OCI-LY1 (cell line): Measurements from ENCODE around the gene CDA.

Experiments used
- H2AFZ ChIP-seq: fragments of 200-600 bp; sonication (generic), shearing (Covaris generic); 2 replicates; pipeline ENCODE4 v1.6.0; 2014; ENCODE audit warnings: antibody characterized with exemption, mild to moderate bottlenecking, low read length
- H3F3A ChIP-seq: fragments of 200-600 bp; sonication (generic), shearing (Covaris generic); 2 replicates; pipeline ENCODE4 v1.6.0; 2014; ENCODE audit warnings: mild to moderate bottlenecking, antibody characterized with exemption, low read length, moderate library complexity; ENCODE audit not compliant: insufficient read depth
- H3K27ac ChIP-seq: fragments of 200-600 bp; sonication (generic); 2 replicates; pipeline ENCODE4 v1.5.1; 2014; ENCODE audit warnings: low read length, mixed run types, mild to moderate bottlenecking, low read depth; ENCODE audit not compliant: poor library complexity, severe bottlenecking
- H3K27me3 ChIP-seq: fragments of 200-600 bp; sonication (generic); 2 replicates; pipeline ENCODE4 v1.6.0; 2014; ENCODE audit warnings: antibody characterized with exemption, mild to moderate bottlenecking, low read length, moderate library complexity; ENCODE audit not compliant: insufficient read depth
- H3K36me3 ChIP-seq: fragments of 200-600 bp; sonication (generic); 2 replicates; pipeline ENCODE4 v1.6.1; 2014; ENCODE audit warnings: mild to moderate bottlenecking, antibody characterized with exemption, low read length, moderate library complexity, mixed read lengths; ENCODE audit not compliant: insufficient read depth
- H3K4me1 ChIP-seq: fragments of 200-600 bp; sonication (generic); 2 replicates; pipeline ENCODE4 v1.5.1; 2014; ENCODE audit warnings: mild to moderate bottlenecking, low read length, moderate library complexity; ENCODE audit not compliant: insufficient read depth, severe bottlenecking
- H3K4me2 ChIP-seq: fragments of 200-600 bp; sonication (generic), shearing (Covaris generic); 2 replicates; pipeline ENCODE4 v1.6.1; 2014; ENCODE audit warnings: low read length
- H3K4me3 ChIP-seq: fragments of 200-600 bp; sonication (generic); 2 replicates; pipeline ENCODE4 v1.5.1; 2014; ENCODE audit warnings: low read length, low read depth, mild to moderate bottlenecking, mixed read lengths; ENCODE audit not compliant: poor library complexity, severe bottlenecking
- H3K79me2 ChIP-seq: fragments of 200-600 bp; shearing (Covaris generic); 2 replicates; pipeline ENCODE4 v1.6.1; 2016; ENCODE audit warnings: mixed run types, low read length, mixed read lengths; ENCODE audit not compliant: insufficient read depth
- H3K9ac ChIP-seq: fragments of 200-600 bp; sonication (generic), shearing (Covaris generic); 2 replicates; pipeline ENCODE4 v1.6.1; 2014; ENCODE audit warnings: mild to moderate bottlenecking, low read length, mixed read lengths
- H3K9me2 ChIP-seq: fragments of 200-600 bp; sonication (generic), shearing (Covaris generic); 2 replicates; pipeline ENCODE4 v1.6.1; 2014; ENCODE audit warnings: low read depth, mild to moderate bottlenecking, low read length, mixed read lengths
- H3K9me3 ChIP-seq: fragments of 200-600 bp; shearing (Covaris generic); 2 replicates; pipeline ENCODE4 v1.6.1; 2014; ENCODE audit warnings: low read length, mixed read lengths
- H4K20me1 ChIP-seq: fragments of 200-600 bp; sonication (generic), shearing (Covaris generic); 2 replicates; pipeline ENCODE4 v1.6.0; 2016; ENCODE audit warnings: mild to moderate bottlenecking, low read length; ENCODE audit not compliant: insufficient read depth
- EZH2 ChIP-seq: fragments of 200-600 bp; sonication (generic), shearing (Covaris generic); IDR thresholded peaks from 2 replicates; pipeline ENCODE4 v1.8.0; 2017; ENCODE audit warnings: borderline replicate concordance, mixed run types, mild to moderate bottlenecking, antibody characterized with exemption, low read length, moderate library complexity, mixed read lengths
- TF ChIP-seq, protein P1 (sequence below): fragments of 200-600 bp; sonication (generic), shearing (Covaris generic); IDR thresholded peaks from 2 replicates; pipeline ENCODE4 v1.5.1; 2017; ENCODE audit warnings: mild to moderate bottlenecking, antibody characterized with exemption, low read length, moderate library complexity, mixed read lengths

CDA gene

DNA sequence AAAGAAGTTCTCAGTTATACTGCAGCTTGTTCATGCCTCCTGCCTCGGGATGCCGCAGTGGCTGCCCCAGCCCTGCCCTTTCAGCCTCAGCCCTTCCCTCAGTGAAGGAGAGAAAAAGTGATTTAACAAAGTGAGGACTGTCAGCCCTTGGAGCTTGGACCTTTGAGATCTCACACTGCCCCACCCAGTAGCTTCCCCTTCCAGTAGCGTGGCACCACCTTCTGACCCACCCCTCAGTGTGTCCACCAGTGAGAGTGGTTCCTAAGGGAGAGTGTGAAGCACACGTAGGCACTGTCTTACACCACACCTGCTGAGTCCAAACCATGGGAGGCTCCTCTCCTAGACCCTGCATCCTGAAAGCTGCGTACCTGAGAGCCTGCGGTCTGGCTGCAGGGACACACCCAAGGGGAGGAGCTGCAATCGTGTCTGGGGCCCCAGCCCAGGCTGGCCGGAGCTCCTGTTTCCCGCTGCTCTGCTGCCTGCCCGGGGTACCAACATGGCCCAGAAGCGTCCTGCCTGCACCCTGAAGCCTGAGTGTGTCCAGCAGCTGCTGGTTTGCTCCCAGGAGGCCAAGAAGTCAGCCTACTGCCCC is at the start of gene CDA:
TSS of gene CDA (plus strand) at position 464 of the 592 bp plus-strand sequence. CDS start at position 497, 33 bp downstream.
- H3K4me2 ChIP-seq, result no peak within 1 kb of the TSS
- no peaks in the 10 kb centered on the region for H3K9me2 ChIP-seq
- H3K36me3 ChIP-seq, result no peaks in the 10 kb centered on the region
- no peak within 1 kb of the TSS for H3K4me3 ChIP-seq
- H3K79me2 ChIP-seq, result no peaks in the 10 kb centered on the region
- no peaks in the 10 kb centered on the region for H3K4me1 ChIP-seq
- no peaks in the 10 kb centered on the region for H3K9me3 ChIP-seq
- TF ChIP-seq, protein P1, sequence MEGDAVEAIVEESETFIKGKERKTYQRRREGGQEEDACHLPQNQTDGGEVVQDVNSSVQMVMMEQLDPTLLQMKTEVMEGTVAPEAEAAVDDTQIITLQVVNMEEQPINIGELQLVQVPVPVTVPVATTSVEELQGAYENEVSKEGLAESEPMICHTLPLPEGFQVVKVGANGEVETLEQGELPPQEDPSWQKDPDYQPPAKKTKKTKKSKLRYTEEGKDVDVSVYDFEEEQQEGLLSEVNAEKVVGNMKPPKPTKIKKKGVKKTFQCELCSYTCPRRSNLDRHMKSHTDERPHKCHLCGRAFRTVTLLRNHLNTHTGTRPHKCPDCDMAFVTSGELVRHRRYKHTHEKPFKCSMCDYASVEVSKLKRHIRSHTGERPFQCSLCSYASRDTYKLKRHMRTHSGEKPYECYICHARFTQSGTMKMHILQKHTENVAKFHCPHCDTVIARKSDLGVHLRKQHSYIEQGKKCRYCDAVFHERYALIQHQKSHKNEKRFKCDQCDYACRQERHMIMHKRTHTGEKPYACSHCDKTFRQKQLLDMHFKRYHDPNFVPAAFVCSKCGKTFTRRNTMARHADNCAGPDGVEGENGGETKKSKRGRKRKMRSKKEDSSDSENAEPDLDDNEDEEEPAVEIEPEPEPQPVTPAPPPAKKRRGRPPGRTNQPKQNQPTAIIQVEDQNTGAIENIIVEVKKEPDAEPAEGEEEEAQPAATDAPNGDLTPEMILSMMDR, result no peak
- no peak for TF ChIP-seq EZH2
- no peaks in the 10 kb centered on the region for H4K20me1 ChIP-seq
- H3F3A ChIP-seq, result no peaks in the 10 kb centered on the region
- no peak within 1 kb of the TSS for H3K9ac ChIP-seq
- H3K27ac ChIP-seq, result no peak within 1 kb of the TSS
- peaks cover 4% of the 10 kb centered on the region for H3K27me3 ChIP-seq
- H2AFZ ChIP-seq, result no peak within 1 kb of the TSS

DNA sequence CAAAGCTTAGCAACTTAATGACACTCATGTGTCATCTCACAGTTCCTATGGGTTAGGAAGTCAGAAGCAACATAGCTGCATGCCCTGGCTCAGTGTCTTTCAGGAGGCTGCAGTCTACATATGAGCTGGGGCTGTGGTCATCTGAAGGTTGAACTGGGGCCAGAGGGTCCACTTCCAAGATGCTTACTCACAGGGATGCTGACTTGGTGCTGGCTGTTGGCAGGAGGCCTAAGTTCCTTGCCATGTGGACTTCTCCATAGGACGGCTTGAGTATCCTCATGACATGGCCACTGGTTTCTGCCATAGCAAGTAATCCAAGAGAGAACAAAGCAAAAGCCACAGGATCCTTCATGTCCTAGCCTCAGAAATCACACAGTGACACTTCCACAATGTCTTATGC is 48.6 kb upstream of the CDA start:
- no peak overlapping the region for H3K4me2 ChIP-seq
- no peaks in the 10 kb centered on the region for H3K36me3 ChIP-seq
- H3F3A ChIP-seq, result no peaks in the 10 kb centered on the region
- H3K79me2 ChIP-seq, result no peaks in the 10 kb centered on the region
- H3K9me2 ChIP-seq, result no peaks in the 10 kb centered on the region
- no peaks in the 10 kb centered on the region for H4K20me1 ChIP-seq
- TF ChIP-seq EZH2, result no peak
- TF ChIP-seq, protein P1, result no peak
- no peaks in the 10 kb centered on the region for H3K4me1 ChIP-seq
- no peaks in the 10 kb centered on the region for H3K27me3 ChIP-seq
- H3K9me3 ChIP-seq, result no peaks in the 10 kb centered on the region
- H2AFZ ChIP-seq, result no peak overlapping the region
- H3K9ac ChIP-seq, result no peak overlapping the region
- H3K4me3 ChIP-seq, result no peak overlapping the region
- H3K27ac ChIP-seq, result no peak overlapping the region

DNA sequence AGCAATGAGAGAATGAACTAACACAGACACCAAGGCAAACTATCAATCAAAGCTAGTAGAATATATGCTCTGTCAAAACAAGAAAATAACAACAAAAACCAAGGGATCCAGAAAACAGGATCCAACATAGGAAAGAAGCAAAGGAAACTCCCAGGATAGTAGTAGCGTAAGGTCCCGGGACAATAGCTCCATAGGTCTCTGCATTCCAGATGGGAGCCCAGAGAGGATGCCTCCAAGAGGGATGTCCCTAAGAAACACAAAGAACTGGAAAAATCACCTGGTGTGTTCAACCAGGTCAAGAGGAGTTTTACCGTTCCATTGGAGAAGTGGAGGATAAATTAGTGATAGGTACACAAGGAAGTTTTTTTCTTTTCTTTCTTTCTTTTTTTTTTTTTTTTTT is 42.3 kb upstream of the CDA start:
- Histone ChIP-seq H3K79me2 (no peaks in the 10 kb centered on the region), H3K9me2 (no peaks in the 10 kb centered on the region), H3K4me2 (no peak overlapping the region), H3K27ac (no peak overlapping the region), H3K4me3 (no peak overlapping the region), H3K9ac (no peak overlapping the region), H3K36me3 (no peaks in the 10 kb centered on the region), H3K9me3 (no peaks in the 10 kb centered on the region), H3F3A (no peaks in the 10 kb centered on the region), H2AFZ (no peak overlapping the region), H3K27me3 (no peaks in the 10 kb centered on the region), H4K20me1 (no peaks in the 10 kb centered on the region), H3K4me1 (no peaks in the 10 kb centered on the region)
- no peak for TF ChIP-seq EZH2
- TF ChIP-seq, protein P1, result no peak
